HG02885 (cell line): ENCODE measurements around the gene MATK.
"Not testable (repeated sequence)": the region's sequence is repeated elsewhere in the genome, so short reads cannot be mapped to it uniquely, and the experiment has no call there.

Experiments
- ATAC-seq: cut with Tn5 transposase; IDR thresholded peaks from one replicate; pipeline ENCODE4 v1.9.1; 2021; ENCODE audit warnings: mild to moderate bottlenecking; ENCODE audit not compliant: unreplicated experiment, poor library complexity

Gene MATK

DNA sequence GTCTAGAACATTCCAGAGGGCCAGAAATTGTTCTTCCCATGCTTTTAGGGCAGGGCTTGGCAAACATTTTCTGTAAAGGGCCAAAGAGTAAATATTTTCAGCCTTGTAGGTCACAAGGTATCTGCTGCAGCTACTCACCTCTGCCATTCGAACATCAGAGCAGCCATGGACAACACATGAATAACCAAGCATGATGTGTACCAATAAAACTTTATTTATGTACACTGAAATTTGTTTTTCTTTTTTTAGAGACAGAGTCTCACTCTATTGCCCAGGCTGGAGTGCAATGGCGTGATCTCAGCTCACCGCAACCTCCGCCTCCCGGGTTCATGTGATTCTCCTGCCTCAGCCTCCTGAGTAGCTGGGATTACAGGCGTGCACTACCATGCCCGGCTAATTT is 28.5 kb downstream of the MATK start:
- ATAC-seq, result not testable (repeated sequence)

DNA sequence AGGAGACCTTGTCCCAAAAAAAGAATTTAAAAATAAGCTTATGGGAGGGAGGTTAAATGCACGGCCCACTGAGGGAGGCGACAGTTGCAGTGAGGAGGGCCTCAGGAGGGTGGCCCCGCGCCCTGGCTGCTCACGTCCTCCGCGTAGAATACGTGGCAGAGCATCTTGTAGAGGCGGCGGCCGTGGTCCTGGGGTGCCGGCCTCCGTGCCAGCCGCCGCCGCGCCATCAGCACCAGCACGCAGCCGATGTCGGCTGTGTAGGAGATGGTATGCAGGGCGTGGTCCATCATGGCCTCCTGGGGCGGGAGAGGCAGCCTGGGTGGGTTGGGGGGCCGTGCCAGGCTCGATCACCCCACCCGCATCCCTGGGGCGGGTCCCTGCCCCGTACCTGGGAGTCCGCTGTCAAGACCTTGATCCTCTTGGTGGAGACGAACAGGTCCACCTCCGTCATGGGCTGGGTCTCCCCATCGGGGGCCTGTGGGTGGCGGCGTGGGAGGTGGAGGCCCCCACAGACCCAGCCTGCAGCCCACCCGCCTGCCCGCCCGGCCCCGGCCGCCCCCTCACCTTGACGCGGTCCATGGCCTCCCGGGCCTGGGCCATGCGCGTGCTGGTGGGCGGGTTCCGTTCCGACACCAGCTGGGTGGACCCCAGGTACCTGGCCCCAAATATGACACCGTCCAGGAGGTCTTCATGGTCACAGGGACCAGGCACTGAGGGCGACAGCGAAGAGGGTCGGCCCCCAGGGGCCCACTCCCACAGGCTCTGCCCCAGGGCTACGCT is 32.4 kb downstream of the MATK start:
- no peak for ATAC-seq

- ATAC-seq, result no peak
These were observed 33.7 kb downstream of the MATK start for GRCh38 chr19:3752492-3752891.

DNA sequence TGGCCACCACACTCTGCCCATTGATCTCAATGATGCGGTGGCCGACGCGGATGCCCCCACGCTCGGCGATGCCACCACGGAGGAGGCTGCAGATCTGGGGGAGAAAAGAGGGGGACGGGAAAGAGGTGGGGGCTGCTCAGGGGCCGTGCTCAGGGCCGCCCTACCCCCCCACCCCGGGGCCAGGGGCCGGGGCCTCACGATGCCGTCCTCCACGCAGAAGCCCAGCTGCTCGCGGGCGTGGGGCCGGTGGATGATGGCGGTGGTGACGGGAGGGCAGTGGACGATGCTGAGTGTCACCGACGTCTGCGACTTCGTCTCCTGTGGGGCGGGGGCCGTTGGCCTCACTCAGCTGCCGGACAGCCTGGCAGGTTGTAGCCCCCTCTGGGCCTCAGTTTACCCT is 34.9 kb downstream of the MATK start:
- no peak for ATAC-seq

DNA sequence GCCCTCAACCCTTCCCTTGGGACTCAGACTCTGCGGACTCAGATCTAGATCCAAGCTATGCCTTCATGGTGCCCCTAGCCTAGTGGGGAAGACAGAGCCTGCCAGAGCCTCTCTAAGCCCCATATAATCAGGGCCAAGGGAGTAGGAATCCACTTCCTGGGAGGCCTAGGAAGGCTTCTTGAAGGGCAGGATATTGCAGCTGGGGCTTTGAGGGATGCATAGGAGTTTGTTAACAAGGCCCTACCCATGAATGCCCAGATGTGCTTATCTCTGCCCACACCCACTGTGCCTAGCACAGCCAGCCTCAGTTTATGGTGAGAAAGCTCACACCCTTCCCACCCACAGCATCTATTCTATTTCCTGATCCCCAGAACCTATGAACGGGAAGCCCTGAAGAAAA is 36.0 kb downstream of the MATK start:
- no peak for ATAC-seq

GRCh38 chr19:3748965-3749364 is 37.2 kb downstream of the MATK start:
- no peak for ATAC-seq

GRCh38 chr19:3746371-3747056 is 39.7 kb downstream of the MATK start:
- no peak for ATAC-seq

- no peak for ATAC-seq
These were observed 40.7 kb downstream of the MATK start for GRCh38 chr19:3745363-3746045.

DNA sequence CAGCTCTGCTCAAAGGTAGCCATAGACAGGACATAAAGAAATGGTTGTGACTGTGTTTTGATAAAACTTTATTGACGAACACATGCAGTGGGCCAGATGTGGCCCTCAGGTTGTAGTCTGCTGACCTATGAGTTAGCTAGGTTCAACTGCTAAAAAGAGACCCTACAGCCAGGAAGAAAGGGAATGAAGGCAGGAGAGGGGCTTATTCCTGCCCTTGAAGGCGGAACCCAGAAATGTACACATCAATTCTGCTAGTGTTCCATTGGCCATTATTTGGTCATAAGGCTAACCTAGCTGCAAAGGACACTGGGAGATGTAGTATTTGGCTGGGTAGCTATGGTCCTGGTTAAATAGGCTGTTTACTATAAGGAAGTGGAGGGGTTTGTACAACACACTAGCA is 42.7 kb downstream of the MATK start:
- no peak for ATAC-seq

- ATAC-seq, result no peak
These were observed 45.8 kb downstream of the MATK start for GRCh38 chr19:3740431-3740830.

- no peak for ATAC-seq
These were observed 47.5 kb downstream of the MATK start for GRCh38 chr19:3738477-3739220.

- no peak for ATAC-seq
These were observed 48.5 kb downstream of the MATK start for GRCh38 chr19:3737487-3738205.

DNA sequence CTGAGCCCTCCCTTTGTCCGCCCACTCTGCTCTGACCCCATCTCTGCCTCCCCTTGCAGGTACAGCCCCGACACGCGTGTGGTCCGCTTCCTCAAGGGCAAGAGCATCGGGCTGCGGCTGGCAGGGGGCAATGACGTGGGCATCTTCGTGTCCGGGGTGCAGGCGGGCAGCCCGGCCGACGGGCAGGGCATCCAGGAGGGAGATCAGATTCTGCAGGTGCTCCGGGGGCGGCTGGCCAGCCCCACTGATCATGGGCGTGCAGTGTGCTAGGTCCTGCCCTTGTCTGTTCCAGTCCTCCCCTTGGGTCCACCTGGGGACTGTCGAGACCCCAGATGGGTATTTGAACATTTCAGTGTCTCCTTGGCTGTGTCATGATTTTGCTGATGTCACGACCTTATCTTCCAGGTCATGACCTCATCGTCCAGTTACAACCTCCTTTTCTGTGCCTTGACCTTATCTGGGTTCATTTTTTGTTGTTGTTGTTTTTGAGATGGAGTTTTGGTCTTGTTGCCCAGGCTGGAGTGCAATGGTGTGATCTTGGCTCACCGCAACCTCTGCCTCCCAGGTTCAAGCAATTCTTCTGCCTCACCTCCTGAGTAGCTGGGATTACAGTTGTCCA is 50.0 kb downstream of the MATK start:
- ATAC-seq, result no peak

GRCh38 chr19:3734310-3734600 is 51.9 kb downstream of the MATK start:
- no peak for ATAC-seq

- no peak for ATAC-seq
These were observed 52.5 kb downstream of the MATK start for GRCh38 chr19:3733549-3734309.

GRCh38 chr19:3732108-3732507 is 54.1 kb downstream of the MATK start:
- ATAC-seq, result no peak

DNA sequence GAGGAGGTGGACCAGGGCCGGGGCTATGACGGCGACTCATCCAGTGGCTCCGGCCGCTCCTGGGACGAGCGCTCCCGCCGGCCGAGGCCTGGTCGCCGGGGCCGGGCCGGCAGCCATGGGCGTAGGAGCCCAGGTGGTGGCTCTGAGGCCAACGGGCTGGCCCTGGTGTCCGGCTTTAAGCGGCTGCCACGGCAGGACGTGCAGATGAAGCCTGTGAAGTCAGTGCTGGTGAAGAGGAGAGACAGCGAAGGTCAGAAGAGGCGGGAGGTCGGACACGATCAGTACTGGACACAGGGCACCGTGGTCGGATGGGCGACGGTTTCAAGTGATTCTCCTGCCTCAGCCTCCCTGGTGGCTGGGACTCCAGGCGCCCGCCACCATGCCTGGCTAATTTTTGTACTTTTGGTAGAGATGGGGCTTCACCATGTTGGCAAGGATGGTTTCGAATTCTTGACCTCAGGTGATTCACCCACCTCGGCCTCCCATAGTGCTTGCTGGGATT is 55.7 kb downstream of the MATK start:
- ATAC-seq, result no peak
